ENCODE measurements around the gene LCN12.

GRCh38 chr9:136939431-136939995 is 12.6 kb upstream of the LCN12 start:
- TF ChIP-seq POLR2A (IDR thresholded peaks at IDR 0.05): no peak
- no peak for TF ChIP-seq POLR2AphosphoS5 (IDR thresholded peaks at IDR 0.05)
- TF ChIP-seq, protein P1, sequence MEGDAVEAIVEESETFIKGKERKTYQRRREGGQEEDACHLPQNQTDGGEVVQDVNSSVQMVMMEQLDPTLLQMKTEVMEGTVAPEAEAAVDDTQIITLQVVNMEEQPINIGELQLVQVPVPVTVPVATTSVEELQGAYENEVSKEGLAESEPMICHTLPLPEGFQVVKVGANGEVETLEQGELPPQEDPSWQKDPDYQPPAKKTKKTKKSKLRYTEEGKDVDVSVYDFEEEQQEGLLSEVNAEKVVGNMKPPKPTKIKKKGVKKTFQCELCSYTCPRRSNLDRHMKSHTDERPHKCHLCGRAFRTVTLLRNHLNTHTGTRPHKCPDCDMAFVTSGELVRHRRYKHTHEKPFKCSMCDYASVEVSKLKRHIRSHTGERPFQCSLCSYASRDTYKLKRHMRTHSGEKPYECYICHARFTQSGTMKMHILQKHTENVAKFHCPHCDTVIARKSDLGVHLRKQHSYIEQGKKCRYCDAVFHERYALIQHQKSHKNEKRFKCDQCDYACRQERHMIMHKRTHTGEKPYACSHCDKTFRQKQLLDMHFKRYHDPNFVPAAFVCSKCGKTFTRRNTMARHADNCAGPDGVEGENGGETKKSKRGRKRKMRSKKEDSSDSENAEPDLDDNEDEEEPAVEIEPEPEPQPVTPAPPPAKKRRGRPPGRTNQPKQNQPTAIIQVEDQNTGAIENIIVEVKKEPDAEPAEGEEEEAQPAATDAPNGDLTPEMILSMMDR (IDR thresholded peaks at IDR 0.05): no peak
- no peak for TF ChIP-seq EP300 (IDR thresholded peaks at IDR 0.05)

Measured in gastroesophageal sphincter (tissue), 3 donors.